ENCODE data around the gene PARD3. TPM values are rescaled to one million over a fixed set of nuclear protein-coding genes. Genes with fewer than 3 reads are reported as not detected.
A peak's percentile ranks its signal among the peaks of the same experiment; 100 is the strongest.

Gene PARD3
- total and polyA plus RNA-seq, 2 experiments from 2014 or later: 47.2 to 59.7 TPM

- no peaks in the 10 kb centered on the region for H3K79me2 ChIP-seq
- no peak overlapping the region for H2AFZ ChIP-seq
- H3K4me2 ChIP-seq: no peak overlapping the region
- TF ChIP-seq EZH2 (IDR thresholded peaks at IDR 0.05; ENCODE audit: borderline replicate concordance) (no peak), CTCF (IDR thresholded peaks at IDR 0.05; ENCODE audit: poor library complexity) (no peak), EZH2phosphoT487 (IDR thresholded peaks at IDR 0.05; ENCODE audit: low read depth, severe bottlenecking, unreplicated experiment) (no peak)
- H3K9me2 ChIP-seq (replicated peaks; ENCODE audit: insufficient read depth): no peaks in the 10 kb centered on the region
- peaks cover 11% of the 10 kb centered on the region for H3K4me1 ChIP-seq (ENCODE audit: insufficient read depth)
- no peaks in the 10 kb centered on the region for H3K27me3 ChIP-seq
- H3K4me3 ChIP-seq: no peak overlapping the region
- WGBS (ENCODE audit: low lambda C conversion rate, missing lambda C conversion rate): 67% methylated on average over 5 of the region's 5 CpGs
- H4K20me1 ChIP-seq (ENCODE audit: insufficient read depth, poor library complexity, severe bottlenecking): no peaks in the 10 kb centered on the region
- H3K9me3 ChIP-seq (ENCODE audit: low read depth): no peaks in the 10 kb centered on the region
- H3K27ac ChIP-seq: no peak overlapping the region
- DNase-seq (ENCODE audit: low spot score): no peak
- no peaks in the 10 kb centered on the region for H3K36me3 ChIP-seq (replicated peaks; ENCODE audit: insufficient read depth, low read depth)
Observed at GRCh38 chr10:34437906-34438305, 377.2 kb downstream of the PARD3 start.

GRCh38 chr10:34434119-34434594, 380.9 kb downstream of the PARD3 start:
- WGBS (ENCODE audit: low lambda C conversion rate, missing lambda C conversion rate): 52% methylated on average over 2 of the region's 2 CpGs
- peak overlapping the region; percentile 4 for H3K4me2 ChIP-seq

GRCh38 chr10:34433241-34434076, 381.6 kb downstream of the PARD3 start:
- 67% methylated on average over 4 of the region's 4 CpGs for WGBS (ENCODE audit: low lambda C conversion rate, missing lambda C conversion rate)
- H4K20me1 ChIP-seq (ENCODE audit: insufficient read depth, poor library complexity, severe bottlenecking): no peaks in the 10 kb centered on the region
- no peak overlapping the region for H3K4me3 ChIP-seq
- peaks cover 11% of the 10 kb centered on the region for H3K4me1 ChIP-seq (ENCODE audit: insufficient read depth)
- no peaks in the 10 kb centered on the region for H3K9me3 ChIP-seq (ENCODE audit: low read depth)
- H3K79me2 ChIP-seq: peaks cover 11% of the 10 kb centered on the region
- no peak for DNase-seq (ENCODE audit: low spot score)
- no peak overlapping the region for H3K27ac ChIP-seq
- TF ChIP-seq EZH2phosphoT487 (IDR thresholded peaks at IDR 0.05; ENCODE audit: low read depth, severe bottlenecking, unreplicated experiment): no peak
- no peak for TF ChIP-seq EZH2 (IDR thresholded peaks at IDR 0.05; ENCODE audit: borderline replicate concordance)
- TF ChIP-seq CTCF (IDR thresholded peaks at IDR 0.05; ENCODE audit: poor library complexity): no peak
- no peaks in the 10 kb centered on the region for H3K27me3 ChIP-seq
- no peaks in the 10 kb centered on the region for H3K36me3 ChIP-seq (replicated peaks; ENCODE audit: insufficient read depth, low read depth)
- H3K9me2 ChIP-seq (replicated peaks; ENCODE audit: insufficient read depth): no peaks in the 10 kb centered on the region
- peak overlapping the region; percentile 4 for H3K4me2 ChIP-seq
- no peak overlapping the region for H2AFZ ChIP-seq

More at GRCh38 chr10:34434119-34434594, 380.9 kb downstream of the PARD3 start:
- no peaks in the 10 kb centered on the region for H3K27me3 ChIP-seq
- no peak overlapping the region for H2AFZ ChIP-seq
- peaks cover 11% of the 10 kb centered on the region for H3K4me1 ChIP-seq (ENCODE audit: insufficient read depth)
- no peaks in the 10 kb centered on the region for H3K36me3 ChIP-seq (replicated peaks; ENCODE audit: insufficient read depth, low read depth)
- H3K79me2 ChIP-seq: peaks cover 10% of the 10 kb centered on the region
- no peak overlapping the region for H3K4me3 ChIP-seq
- no peaks in the 10 kb centered on the region for H3K9me2 ChIP-seq (replicated peaks; ENCODE audit: insufficient read depth)
- H4K20me1 ChIP-seq (ENCODE audit: insufficient read depth, poor library complexity, severe bottlenecking): no peaks in the 10 kb centered on the region
- H3K27ac ChIP-seq: no peak overlapping the region
- TF ChIP-seq EZH2phosphoT487 (IDR thresholded peaks at IDR 0.05; ENCODE audit: low read depth, severe bottlenecking, unreplicated experiment): no peak
- DNase-seq (ENCODE audit: low spot score): peak; percentile 29
- H3K9me3 ChIP-seq (ENCODE audit: low read depth): no peaks in the 10 kb centered on the region

GRCh38 chr10:34432589-34432988, 382.5 kb downstream of the PARD3 start:
- H3K4me3 ChIP-seq: no peak overlapping the region
- no peaks in the 10 kb centered on the region for H4K20me1 ChIP-seq (ENCODE audit: insufficient read depth, poor library complexity, severe bottlenecking)
- no peak for DNase-seq (ENCODE audit: low spot score)
- H3K36me3 ChIP-seq (replicated peaks; ENCODE audit: insufficient read depth, low read depth): no peaks in the 10 kb centered on the region
- no peak overlapping the region for H2AFZ ChIP-seq
- H3K27me3 ChIP-seq: no peaks in the 10 kb centered on the region
- H3K9me2 ChIP-seq (replicated peaks; ENCODE audit: insufficient read depth): no peaks in the 10 kb centered on the region
- H3K9me3 ChIP-seq (ENCODE audit: low read depth): no peaks in the 10 kb centered on the region
- H3K4me2 ChIP-seq: no peak overlapping the region
- TF ChIP-seq EZH2phosphoT487 (IDR thresholded peaks at IDR 0.05; ENCODE audit: low read depth, severe bottlenecking, unreplicated experiment) (no peak), EZH2 (IDR thresholded peaks at IDR 0.05; ENCODE audit: borderline replicate concordance) (no peak), CTCF (IDR thresholded peaks at IDR 0.05; ENCODE audit: poor library complexity) (no peak)
- H3K4me1 ChIP-seq (ENCODE audit: insufficient read depth): peaks cover 11% of the 10 kb centered on the region
- H3K27ac ChIP-seq: no peak overlapping the region
- peaks cover 14% of the 10 kb centered on the region for H3K79me2 ChIP-seq
